GM12892 (cell line): ENCODE data around the gene FYB1.

Source experiments
- DNase-seq: peaks from one replicate; pipeline ENCODE4 v3.0.0; 2011; ENCODE audit not compliant: insufficient read length
- FAIRE-seq: peaks from 2 replicates; lab custom pipeline; 2011; peaks lifted over from hg19 to GRCh38; lab: Jason Lieb, UNC
- POLR2A ChIP-seq: IDR thresholded peaks from 2 replicates; pipeline ENCODE4 v1.6.1; 2011; ENCODE audit warnings: low read depth, low read length, control low read depth
- POLR2AphosphoS5 ChIP-seq: IDR thresholded peaks from 2 replicates; pipeline ENCODE4 v1.6.1; 2011; ENCODE audit warnings: low read depth, low read length, control low read depth
- TAF1 ChIP-seq: IDR thresholded peaks from 2 replicates; pipeline ENCODE4 v1.6.1; 2011; ENCODE audit warnings: low read depth, mild to moderate bottlenecking, control low read depth, low read length, borderline replicate concordance

Gene FYB1

DNA sequence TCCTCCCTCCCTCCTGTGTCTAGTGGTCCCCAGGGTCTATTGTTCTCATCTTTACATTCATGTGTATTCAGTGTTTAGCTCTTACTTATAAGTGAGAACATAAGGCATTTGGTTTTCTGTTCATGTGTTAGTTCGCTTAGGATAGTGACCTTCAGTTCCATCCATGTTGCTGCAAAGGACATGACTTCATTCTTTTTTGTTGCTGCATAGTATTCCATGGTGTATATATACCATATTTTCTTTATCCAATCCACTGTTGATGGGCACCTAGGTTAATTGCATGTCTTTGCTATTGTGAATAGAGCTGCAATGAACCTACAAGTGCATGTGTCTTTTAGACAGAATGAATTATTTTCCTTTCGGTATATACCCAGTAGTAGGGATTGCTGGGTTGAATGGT, 46.8 kb downstream of the FYB1 start:
- DNase-seq: no peak
- FAIRE-seq: no peak
- TF ChIP-seq POLR2A (no peak), TAF1 (no peak), POLR2AphosphoS5 (no peak)

DNA sequence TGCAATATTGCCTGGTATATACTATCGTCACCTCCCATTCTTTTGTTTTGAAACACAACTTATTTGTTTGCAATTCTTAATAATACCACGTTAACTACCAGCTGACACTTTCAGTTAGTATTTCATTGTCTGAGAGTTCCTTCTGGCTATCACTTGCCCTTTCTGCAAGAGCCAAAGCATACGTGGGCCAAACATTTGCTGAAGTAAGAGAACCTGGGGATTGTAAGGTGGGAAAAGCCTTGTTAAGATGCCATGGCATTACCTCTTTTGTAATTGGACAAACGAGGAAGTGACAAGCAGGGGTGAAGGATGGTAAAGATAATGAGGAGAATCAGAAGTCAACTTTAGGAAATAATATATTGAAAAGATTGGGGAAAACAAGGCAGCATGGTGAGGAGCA, 47.7 kb downstream of the FYB1 start:
- TF ChIP-seq TAF1: no peak
- no peak for TF ChIP-seq POLR2AphosphoS5
- TF ChIP-seq POLR2A: no peak
- no peak for FAIRE-seq
- no peak for DNase-seq

- TF ChIP-seq POLR2A: no peak
- no peak for TF ChIP-seq POLR2AphosphoS5
- TF ChIP-seq TAF1: no peak
- DNase-seq (no peak), FAIRE-seq (no peak)
Measured at GRCh38 chr5:39169081-39169480, 50.3 kb downstream of the FYB1 start.

DNA sequence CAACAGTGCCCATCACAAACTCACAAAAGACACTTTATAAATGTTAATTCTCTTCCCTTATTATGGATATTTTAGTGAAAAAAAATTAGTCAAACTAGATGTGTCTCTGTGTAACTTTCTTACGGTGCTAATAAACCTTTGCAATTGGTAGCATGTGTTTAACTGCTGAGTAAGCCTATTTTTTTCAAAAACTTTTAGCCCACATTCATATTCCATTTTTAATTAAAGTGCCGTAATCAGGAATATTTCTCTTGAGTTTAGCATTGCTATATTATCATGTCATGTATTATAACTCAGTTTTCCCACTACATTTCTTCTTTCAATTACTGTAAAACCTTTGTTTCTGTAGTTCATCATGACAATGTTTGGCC, 51.4 kb downstream of the FYB1 start:
- TF ChIP-seq POLR2A: no peak
- TF ChIP-seq POLR2AphosphoS5: no peak
- TF ChIP-seq TAF1: no peak
- FAIRE-seq: no peak

GRCh38 chr5:39167141-39167971, 52.0 kb downstream of the FYB1 start:
- TF ChIP-seq TAF1: no peak
- TF ChIP-seq POLR2A: no peak
- no peak for TF ChIP-seq POLR2AphosphoS5
- no peak for FAIRE-seq
- no peak for DNase-seq

More for the DNA sequence above, 51.4 kb downstream of the FYB1 start:
- no peak for DNase-seq

GRCh38 chr5:39164529-39165402, 54.6 kb downstream of the FYB1 start:
- DNase-seq (no peak), FAIRE-seq (no peak)
- TF ChIP-seq POLR2A (no peak), TAF1 (no peak), POLR2AphosphoS5 (no peak)

- no peak for TF ChIP-seq POLR2A
- TF ChIP-seq TAF1: no peak
- TF ChIP-seq POLR2AphosphoS5: no peak
- FAIRE-seq: no peak
- no peak for DNase-seq
Measured at GRCh38 chr5:39164016-39164415, 55.3 kb downstream of the FYB1 start.

DNA sequence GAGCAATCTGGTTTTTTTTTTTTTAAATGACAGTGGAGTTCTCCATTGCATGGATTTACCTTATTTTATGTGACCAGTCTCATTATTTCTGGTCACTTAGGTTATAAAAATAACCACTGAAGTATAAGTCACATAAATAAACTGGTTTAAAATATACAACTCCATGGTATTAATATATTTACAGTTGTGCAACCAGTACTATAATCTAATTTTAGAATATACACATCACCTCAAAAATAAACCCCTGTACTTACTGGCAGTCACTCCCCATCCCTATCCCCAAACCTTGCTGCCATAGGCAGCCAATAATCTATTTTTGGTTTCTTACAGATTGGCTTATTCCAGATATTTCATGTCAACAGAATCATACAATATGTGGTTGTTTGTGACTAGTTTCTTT, 57.8 kb downstream of the FYB1 start:
- no peak for TF ChIP-seq POLR2A
- TF ChIP-seq POLR2AphosphoS5: no peak
- TF ChIP-seq TAF1: no peak
- FAIRE-seq (no peak), DNase-seq (no peak)

GRCh38 chr5:39160576-39161213, 58.7 kb downstream of the FYB1 start:
- no peak for FAIRE-seq
- TF ChIP-seq POLR2A: no peak
- no peak for TF ChIP-seq POLR2AphosphoS5
- TF ChIP-seq TAF1: no peak
- no peak for DNase-seq

GRCh38 chr5:39159811-39160490, 59.4 kb downstream of the FYB1 start:
- no peak for TF ChIP-seq POLR2AphosphoS5
- no peak for TF ChIP-seq TAF1
- TF ChIP-seq POLR2A: no peak
- FAIRE-seq: no peak

More at GRCh38 chr5:39159811-39160490, 59.4 kb downstream of the FYB1 start:
- DNase-seq: no peak
